CD4-positive, alpha-beta T cell treated with Interleukin-4 for 4 hours (primary cell): Measurements from ENCODE around the gene DOK3.

ENCODE experiments used
- DNase-seq: peaks from one replicate; pipeline ENCODE4 v3.0.0-alpha.2; 2020

The DOK3 gene

GRCh38 chr5:177531209-177531940 is 21.7 kb upstream of the DOK3 start:
- no peak for DNase-seq

GRCh38 chr5:177530638-177531037 is 21.0 kb upstream of the DOK3 start:
- no peak for DNase-seq

GRCh38 chr5:177529247-177530203 is 19.9 kb upstream of the DOK3 start:
- no peak for DNase-seq

- DNase-seq = no peak
Measured at GRCh38 chr5:177528631-177529030, 19.0 kb upstream of the DOK3 start.

GRCh38 chr5:177527595-177527994 is 18.0 kb upstream of the DOK3 start:
- DNase-seq = no peak

- DNase-seq = no peak
Measured at GRCh38 chr5:177526791-177527190, 17.2 kb upstream of the DOK3 start.

GRCh38 chr5:177526191-177526590 is 16.6 kb upstream of the DOK3 start:
- no peak for DNase-seq

GRCh38 chr5:177524941-177525655 is 15.5 kb upstream of the DOK3 start:
- no peak for DNase-seq

GRCh38 chr5:177524539-177524900 is 14.9 kb upstream of the DOK3 start:
- no peak for DNase-seq

- no peak for DNase-seq
Measured at GRCh38 chr5:177523711-177524538, 14.3 kb upstream of the DOK3 start.

- DNase-seq = no peak
Measured at GRCh38 chr5:177520916-177521513, 11.4 kb upstream of the DOK3 start.

GRCh38 chr5:177520271-177520670 is 10.6 kb upstream of the DOK3 start:
- DNase-seq = no peak

- no peak for DNase-seq
Measured at GRCh38 chr5:177519463-177520235, 10.0 kb upstream of the DOK3 start.

GRCh38 chr5:177516601-177517568 is 7.3 kb upstream of the DOK3 start, which contains the start of gene DDX41:
Gene DDX41 (minus strand): TSS chr5:177516961. CDS start chr5:177516945, 16 bp downstream.
- peak; percentile 97 for DNase-seq

GRCh38 chr5:177515580-177515979 is 6.0 kb upstream of the DOK3 start:
- no peak for DNase-seq

GRCh38 chr5:177514541-177514940 is 4.9 kb upstream of the DOK3 start:
- no peak for DNase-seq

- DNase-seq = no peak
Measured at GRCh38 chr5:177513500-177513899, 3.9 kb upstream of the DOK3 start.

GRCh38 chr5:177512736-177513380 is 3.2 kb upstream of the DOK3 start:
- DNase-seq = no peak
